Gastroesophageal sphincter (tissue), 4 donors: ENCODE results near the gene RYR2. TPM values are rescaled to one million over a fixed set of nuclear protein-coding genes. Genes with fewer than 3 reads are reported as not detected.

ENCODE experiments used
- ATAC-seq: fragments of 150-250 bp; one replicate; pipeline ENCODE4 v1.9.1; 2016; ENCODE audit warnings: mild to moderate bottlenecking, moderate library complexity
- H3K27ac ChIP-seq, 4 donors: fragments of 200-600 bp; sonication (generic) in 3 of 4; 1 replicate in 3 of 4; 2 replicates in 1 of 4; pipeline ENCODE4 v1.5.1; 2016 to 2019
- H3K27me3 ChIP-seq: fragments of 200-600 bp; sonication (generic); one replicate; pipeline ENCODE4 v1.5.1; 2019
- H3K36me3 ChIP-seq, 2 donors: fragments of 200-600 bp; sonication (generic); one replicate each; pipeline ENCODE4 v1.5.1; 2019; ENCODE audit warnings: control low read depth in 1 of 2
- H3K4me1 ChIP-seq, 3 donors: fragments of 200-600 bp; sonication (generic); 1 replicate in 2 of 3; 2 replicates in 1 of 3; pipeline ENCODE4 v1.5.1; 2016 to 2019; ENCODE audit warnings: control low read depth in 2 of 3
- H3K4me3 ChIP-seq, 2 donors: fragments of 200-600 bp; sonication (generic); one replicate each; pipeline ENCODE4 v1.5.1; 2019; ENCODE audit warnings: mild to moderate bottlenecking in 1 of 2, moderate library complexity in 1 of 2
- H3K9me3 ChIP-seq, 3 donors: fragments of 200-600 bp; sonication (generic); one replicate each; pipeline ENCODE4 v1.5.1; 2017 to 2019; ENCODE audit warnings: control low read depth in 2 of 3
- CTCF ChIP-seq, 4 experiments: fragments of 200-600 bp in 2 of 4; fragments of 450-650 bp in 2 of 4; sonication (generic) in 1 of 4; IDR thresholded peaks; one replicate each; pipeline ENCODE4 v1.5.1; 2017 to 2019; ENCODE audit warnings: antibody characterized with exemption in 4 of 4, mild to moderate bottlenecking in 2 of 4, moderate library complexity in 2 of 4
- EP300 ChIP-seq: sonication (generic); formaldehyde crosslinking; IDR thresholded peaks from one replicate; pipeline ENCODE4 v1.6.1; 2017; ENCODE audit warnings: antibody characterized with exemption, mild to moderate bottlenecking
- POLR2A ChIP-seq, 2 donors: fragments of 450-650 bp; IDR thresholded peaks; one replicate each; pipeline ENCODE4 v1.6.1; 2017; ENCODE audit warnings: antibody characterized with exemption in 2 of 2, mild to moderate bottlenecking in 2 of 2, moderate library complexity in 1 of 2
- POLR2AphosphoS5 ChIP-seq: sonication (generic); formaldehyde crosslinking; IDR thresholded peaks from one replicate; pipeline ENCODE4 v1.6.1; 2017; ENCODE audit warnings: antibody characterized with exemption
- WGBS, 2 donors: methylation state at CpG; one replicate each; pipeline ENCODE4 v1.1.5; 2018; ENCODE audit warnings: low coverage in 1 of 2; 5-methylcytosine and 5-hydroxymethylcytosine counted together
- total RNA-seq, 4 donors: library from RNA; depleted of rRNA; stranded (reverse); fragments of >200 nt; gene quantifications; one replicate each; pipeline ENCODE4 v1.1.0, GENCODE V29; 2016

Gene RYR2
- total RNA-seq, 4 donors from 2014 or later: 27.4 to 78.8 (median 42.7) TPM

DNA sequence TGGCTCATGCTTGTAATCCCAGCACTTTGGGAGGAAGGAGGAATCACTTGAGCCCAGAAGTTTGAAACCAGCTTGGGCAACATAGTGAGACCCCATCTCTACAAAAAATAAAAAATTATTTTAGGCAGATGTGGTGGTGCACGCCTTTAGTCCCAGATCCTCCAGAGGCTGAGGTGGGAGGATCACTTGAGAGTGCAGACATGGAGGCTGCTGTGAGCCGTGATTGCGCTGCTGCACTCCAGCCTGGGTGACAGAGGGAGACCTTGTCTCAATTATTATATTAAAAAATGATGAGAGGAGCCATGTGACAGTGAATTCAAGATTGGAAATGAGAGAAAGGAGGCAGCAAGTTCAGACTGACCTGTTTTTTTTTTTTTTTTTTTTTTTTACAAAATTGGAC lies 566.4 kb downstream of the RYR2 start:
- no peak for ATAC-seq
- TF ChIP-seq POLR2AphosphoS5: no peak
- no peak for TF ChIP-seq EP300
- TF ChIP-seq CTCF (IDR thresholded peaks at IDR 0.05): no peak
- TF ChIP-seq POLR2A (IDR thresholded peaks at IDR 0.05): no peak
- Histone ChIP-seq H3K27me3 (no peaks in the 10 kb centered on the region), H3K4me1 (no peaks in the 10 kb centered on the region), H3K9me3 (no peaks in the 10 kb centered on the region), H3K36me3 (peaks cover 0 to 12% of the 10 kb centered on the region in 2 donors), H3K4me3 (no peak overlapping the region), H3K27ac (no peak overlapping the region)
- WGBS, 2 donors: 92 to 96% methylated on average over 3 of the region's 3 CpGs

DNA sequence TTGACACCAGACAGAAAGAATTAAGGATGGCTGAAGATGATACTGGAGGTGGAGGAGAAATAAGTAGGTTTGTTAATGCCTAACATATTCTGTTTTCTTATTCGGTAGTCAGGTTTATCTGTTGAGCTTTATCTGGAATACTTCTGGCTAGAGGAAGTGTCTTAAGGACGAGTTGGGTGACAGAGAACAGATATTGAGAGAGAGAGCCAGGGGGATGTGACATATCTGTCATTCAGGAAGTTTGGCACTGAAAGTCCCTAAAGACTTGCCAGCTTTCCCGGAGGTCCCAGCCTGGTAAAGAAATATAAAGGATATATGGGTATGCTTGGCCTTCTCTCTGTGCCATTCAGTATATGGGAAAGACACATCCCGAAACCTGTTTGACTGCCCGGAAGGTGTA lies 568.2 kb downstream of the RYR2 start:
- H3K4me1 ChIP-seq: no peaks in the 10 kb centered on the region
- WGBS, 2 donors: 77 to 81% methylated on average over 5 of the region's 5 CpGs
- H3K9me3 ChIP-seq: no peaks in the 10 kb centered on the region
- TF ChIP-seq CTCF (IDR thresholded peaks at IDR 0.05) (no peak), POLR2A (IDR thresholded peaks at IDR 0.05) (no peak), EP300 (no peak), POLR2AphosphoS5 (no peak)
- no peak overlapping the region for H3K27ac ChIP-seq
- ATAC-seq: no peak
- no peaks in the 10 kb centered on the region for H3K27me3 ChIP-seq
- H3K36me3 ChIP-seq: peaks cover 0 to 28% of the 10 kb centered on the region in 2 donors
- H3K4me3 ChIP-seq: no peak overlapping the region

DNA sequence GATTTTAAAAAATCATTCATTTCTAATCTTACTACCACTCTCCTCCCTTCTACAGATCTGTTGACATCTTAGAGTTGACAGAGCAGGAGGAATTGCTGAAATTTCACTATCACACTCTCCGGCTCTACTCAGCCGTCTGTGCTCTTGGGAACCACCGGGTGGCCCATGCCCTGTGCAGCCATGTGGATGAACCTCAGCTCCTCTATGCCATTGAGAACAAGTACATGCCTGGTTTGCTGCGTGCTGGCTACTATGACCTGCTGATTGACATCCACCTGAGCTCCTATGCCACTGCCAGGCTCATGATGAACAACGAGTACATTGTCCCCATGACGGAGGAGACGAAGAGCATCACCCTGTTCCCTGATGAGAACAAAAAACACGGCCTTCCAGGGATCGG lies 572.0 kb downstream of the RYR2 start:
- no peaks in the 10 kb centered on the region for H3K27me3 ChIP-seq
- peaks cover 0 to 64% of the 10 kb centered on the region in 2 donors for H3K36me3 ChIP-seq
- no peaks in the 10 kb centered on the region for H3K4me1 ChIP-seq
- TF ChIP-seq POLR2A (IDR thresholded peaks at IDR 0.05) (no peak), CTCF (IDR thresholded peaks at IDR 0.05) (no peak), POLR2AphosphoS5 (no peak), EP300 (no peak)
- H3K9me3 ChIP-seq: peaks cover 0 to 5% (median 0%) of the 10 kb centered on the region in 3 donors
- no peak overlapping the region for H3K27ac ChIP-seq
- H3K4me3 ChIP-seq: no peak overlapping the region
- 66 to 87% methylated on average over 2 to 4 of the region's 9 CpGs for WGBS, 2 donors
- ATAC-seq: no peak

DNA sequence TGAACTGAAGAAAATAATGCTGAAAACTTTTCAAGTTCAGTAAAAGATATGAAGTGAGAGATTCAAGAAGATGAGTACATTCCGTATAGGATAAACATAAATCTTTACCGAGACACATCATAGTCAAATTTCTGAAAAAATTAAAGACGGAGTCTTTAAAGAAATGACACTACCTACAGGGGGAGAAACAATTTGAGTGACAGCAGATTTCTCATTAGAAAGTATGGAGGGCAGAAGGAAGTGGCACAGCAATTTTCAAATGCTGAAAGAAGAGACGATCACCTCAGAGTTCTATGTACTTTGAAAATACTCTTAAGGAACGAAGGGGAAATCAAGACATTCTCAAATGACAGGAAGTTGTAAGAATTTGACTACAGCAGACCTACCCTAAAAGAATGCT lies 577.6 kb downstream of the RYR2 start:
- no peaks in the 10 kb centered on the region for H3K4me1 ChIP-seq
- H3K4me3 ChIP-seq: no peak overlapping the region
- H3K9me3 ChIP-seq: peaks cover 0 to 14% (median 0%) of the 10 kb centered on the region in 3 donors
- TF ChIP-seq POLR2AphosphoS5: no peak
- no peak for TF ChIP-seq CTCF (IDR thresholded peaks at IDR 0.05)
- no peak for TF ChIP-seq POLR2A (IDR thresholded peaks at IDR 0.05)
- no peak for TF ChIP-seq EP300
- no peaks in the 10 kb centered on the region for H3K27me3 ChIP-seq
- peaks cover 0 to 43% of the 10 kb centered on the region in 2 donors for H3K36me3 ChIP-seq
- no peak overlapping the region for H3K27ac ChIP-seq
- 83 to 88% methylated on average over 5 of the region's 5 CpGs for WGBS, 2 donors
- no peak for ATAC-seq

- TF ChIP-seq POLR2AphosphoS5 (no peak), CTCF (IDR thresholded peaks at IDR 0.05) (no peak), POLR2A (IDR thresholded peaks at IDR 0.05) (no peak), EP300 (no peak)
- H3K9me3 ChIP-seq: no peaks in the 10 kb centered on the region
- no peak overlapping the region for H3K4me3 ChIP-seq
- H3K27ac ChIP-seq: no peak overlapping the region
- H3K27me3 ChIP-seq: no peaks in the 10 kb centered on the region
- 80 to 95% methylated on average over 5 of the region's 5 CpGs for WGBS, 2 donors
- ATAC-seq: no peak
- no peaks in the 10 kb centered on the region for H3K4me1 ChIP-seq
- H3K36me3 ChIP-seq: peaks cover 0 to 24% of the 10 kb centered on the region in 2 donors
These were observed 592.9 kb downstream of the RYR2 start for GRCh38 chr1:237634922-237635321.
